IPS-15b (cell line): Measurements from ENCODE around the gene GJD2.

ENCODE experiments used
- H3K27me3 ChIP-seq: one replicate; pipeline ENCODE4 v1.6.1; 2013; ENCODE audit warnings: low read length; ENCODE audit not compliant: control insufficient read depth, insufficient read depth
- H3K36me3 ChIP-seq: one replicate; pipeline ENCODE4 v1.6.1; 2013; ENCODE audit warnings: low read length; ENCODE audit not compliant: control insufficient read depth, insufficient read depth
- H3K4me1 ChIP-seq: one replicate; pipeline ENCODE4 v1.6.1; 2013; ENCODE audit warnings: mild to moderate bottlenecking, low read length; ENCODE audit not compliant: control insufficient read depth, insufficient read depth
- H3K4me3 ChIP-seq: one replicate; pipeline ENCODE4 v1.5.1; 2013; ENCODE audit warnings: low read depth, low read length
- H3K9ac ChIP-seq: one replicate; pipeline ENCODE4 v1.6.1; 2013; ENCODE audit warnings: low read depth, mild to moderate bottlenecking, low read length
- H3K9me3 ChIP-seq: one replicate; pipeline ENCODE4 v1.6.1; 2013; ENCODE audit warnings: mild to moderate bottlenecking, low read length; ENCODE audit not compliant: control insufficient read depth, insufficient read depth

GJD2 gene

GRCh38 chr15:34791701-34792100, 36.9 kb upstream of the GJD2 start:
- peaks cover 3% of the 10 kb centered on the region for H3K36me3 ChIP-seq
- no peak overlapping the region for H3K9ac ChIP-seq
- H3K4me1 ChIP-seq, result peaks cover 5% of the 10 kb centered on the region
- no peak overlapping the region for H3K4me3 ChIP-seq
- H3K27me3 ChIP-seq, result peaks cover 26% of the 10 kb centered on the region
- no peaks in the 10 kb centered on the region for H3K9me3 ChIP-seq

- Histone ChIP-seq H3K36me3 (peaks cover 3% of the 10 kb centered on the region), H3K4me3 (no peak overlapping the region), H3K27me3 (peaks cover 17% of the 10 kb centered on the region), H3K9me3 (no peaks in the 10 kb centered on the region), H3K9ac (no peak overlapping the region), H3K4me1 (no peaks in the 10 kb centered on the region)
These were observed 35.3 kb upstream of the GJD2 start for GRCh38 chr15:34790121-34790520.

GRCh38 chr15:34789326-34789725, 34.5 kb upstream of the GJD2 start:
- no peak overlapping the region for H3K9ac ChIP-seq
- H3K4me3 ChIP-seq, result no peak overlapping the region
- H3K4me1 ChIP-seq, result no peaks in the 10 kb centered on the region
- peaks cover 9% of the 10 kb centered on the region for H3K27me3 ChIP-seq
- H3K9me3 ChIP-seq, result no peaks in the 10 kb centered on the region
- H3K36me3 ChIP-seq, result peaks cover 3% of the 10 kb centered on the region

GRCh38 chr15:34786206-34786605, 31.4 kb upstream of the GJD2 start:
- H3K9ac ChIP-seq, result no peak overlapping the region
- H3K27me3 ChIP-seq, result no peaks in the 10 kb centered on the region
- no peaks in the 10 kb centered on the region for H3K9me3 ChIP-seq
- no peaks in the 10 kb centered on the region for H3K4me1 ChIP-seq
- no peak overlapping the region for H3K4me3 ChIP-seq
- no peaks in the 10 kb centered on the region for H3K36me3 ChIP-seq

- Histone ChIP-seq H3K4me3 (no peak overlapping the region), H3K4me1 (no peaks in the 10 kb centered on the region), H3K9ac (no peak overlapping the region), H3K27me3 (no peaks in the 10 kb centered on the region), H3K36me3 (no peaks in the 10 kb centered on the region), H3K9me3 (no peaks in the 10 kb centered on the region)
These were observed 29.2 kb upstream of the GJD2 start for GRCh38 chr15:34783991-34784390.

- H3K9ac ChIP-seq, result no peak overlapping the region
- H3K4me1 ChIP-seq, result no peaks in the 10 kb centered on the region
- no peaks in the 10 kb centered on the region for H3K9me3 ChIP-seq
- H3K36me3 ChIP-seq, result no peaks in the 10 kb centered on the region
- H3K4me3 ChIP-seq, result no peak overlapping the region
- no peaks in the 10 kb centered on the region for H3K27me3 ChIP-seq
These were observed 28.6 kb upstream of the GJD2 start for GRCh38 chr15:34783431-34783830.

GRCh38 chr15:34782901-34783300, 28.1 kb upstream of the GJD2 start:
- Histone ChIP-seq H3K27me3 (no peaks in the 10 kb centered on the region), H3K4me3 (no peak overlapping the region), H3K9me3 (no peaks in the 10 kb centered on the region), H3K4me1 (no peaks in the 10 kb centered on the region), H3K36me3 (no peaks in the 10 kb centered on the region), H3K9ac (no peak overlapping the region)

- Histone ChIP-seq H3K4me1 (no peaks in the 10 kb centered on the region), H3K9me3 (no peaks in the 10 kb centered on the region), H3K27me3 (no peaks in the 10 kb centered on the region), H3K36me3 (no peaks in the 10 kb centered on the region), H3K4me3 (no peak overlapping the region), H3K9ac (no peak overlapping the region)
These were observed 25.9 kb upstream of the GJD2 start for GRCh38 chr15:34780725-34781124.

- H3K4me3 ChIP-seq, result no peak overlapping the region
- no peaks in the 10 kb centered on the region for H3K9me3 ChIP-seq
- H3K27me3 ChIP-seq, result no peaks in the 10 kb centered on the region
- no peaks in the 10 kb centered on the region for H3K36me3 ChIP-seq
- H3K4me1 ChIP-seq, result no peaks in the 10 kb centered on the region
- H3K9ac ChIP-seq, result no peak overlapping the region
These were observed 21.9 kb upstream of the GJD2 start for GRCh38 chr15:34776606-34777105.

GRCh38 chr15:34773917-34774316, 19.1 kb upstream of the GJD2 start:
- H3K27me3 ChIP-seq, result no peaks in the 10 kb centered on the region

GRCh38 chr15:34773013-34773412, 18.2 kb upstream of the GJD2 start:
- Histone ChIP-seq H3K4me3 (no peak overlapping the region), H3K36me3 (no peaks in the 10 kb centered on the region), H3K27me3 (no peaks in the 10 kb centered on the region), H3K9ac (no peak overlapping the region), H3K9me3 (no peaks in the 10 kb centered on the region), H3K4me1 (peaks cover 3% of the 10 kb centered on the region)

More at GRCh38 chr15:34773917-34774316, 19.1 kb upstream of the GJD2 start:
- no peaks in the 10 kb centered on the region for H3K36me3 ChIP-seq
- H3K9me3 ChIP-seq, result no peaks in the 10 kb centered on the region
- H3K4me3 ChIP-seq, result no peak overlapping the region
- H3K4me1 ChIP-seq, result peaks cover 3% of the 10 kb centered on the region
- no peak overlapping the region for H3K9ac ChIP-seq

GRCh38 chr15:34772312-34772711, 17.5 kb upstream of the GJD2 start:
- Histone ChIP-seq H3K4me1 (peaks cover 3% of the 10 kb centered on the region), H3K4me3 (no peak overlapping the region), H3K27me3 (no peaks in the 10 kb centered on the region), H3K9ac (no peak overlapping the region), H3K9me3 (no peaks in the 10 kb centered on the region), H3K36me3 (no peaks in the 10 kb centered on the region)
